ENCODE results near the gene SELL.
"Not testable (repeated sequence)": the region's sequence is repeated elsewhere in the genome, so short reads cannot be mapped to it uniquely, and the experiment has no call there.

SELL gene

DNA sequence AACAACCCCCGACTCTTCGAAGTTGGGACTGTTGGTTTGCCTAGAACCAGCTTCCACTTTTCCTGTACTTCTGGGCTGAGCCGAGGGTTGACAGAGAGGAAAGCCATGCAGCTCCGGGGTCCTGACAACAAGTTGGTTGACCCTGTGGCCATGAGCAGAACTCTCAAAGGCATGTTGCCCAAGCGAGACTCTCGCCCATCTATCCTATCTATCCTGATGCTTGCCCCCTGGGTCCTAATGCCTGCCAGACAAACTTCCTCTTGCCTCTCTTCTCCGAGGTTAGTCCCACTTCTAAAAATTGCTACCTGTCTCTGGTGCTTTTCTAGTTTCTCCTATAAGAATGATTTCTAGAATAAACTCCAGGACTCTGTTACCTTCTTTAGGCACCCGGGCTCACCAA, 48.7 kb downstream of the SELL start:
- DNase-seq = not testable (repeated sequence)

DNA sequence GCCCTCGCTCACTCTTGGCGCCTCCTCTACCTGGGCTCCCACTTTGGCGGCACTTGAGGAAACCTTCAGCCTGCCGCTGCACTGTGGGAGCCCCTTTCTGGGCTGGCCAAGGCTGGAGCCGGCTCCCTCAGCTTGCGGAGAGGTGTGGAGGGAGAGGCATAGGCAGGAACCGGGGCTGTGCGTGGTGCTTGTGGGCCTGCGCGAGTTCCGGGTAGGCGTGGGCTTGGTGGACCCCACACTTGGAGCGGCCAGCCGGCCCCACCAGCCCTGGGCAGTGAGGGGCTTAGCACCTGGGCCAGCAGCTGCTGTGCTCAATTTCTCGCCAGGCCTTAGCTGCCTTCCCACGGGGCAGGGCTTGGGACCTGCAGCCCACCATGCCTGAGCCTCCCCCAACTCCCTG, 50.4 kb downstream of the SELL start:
- DNase-seq = not testable (repeated sequence)

DNA sequence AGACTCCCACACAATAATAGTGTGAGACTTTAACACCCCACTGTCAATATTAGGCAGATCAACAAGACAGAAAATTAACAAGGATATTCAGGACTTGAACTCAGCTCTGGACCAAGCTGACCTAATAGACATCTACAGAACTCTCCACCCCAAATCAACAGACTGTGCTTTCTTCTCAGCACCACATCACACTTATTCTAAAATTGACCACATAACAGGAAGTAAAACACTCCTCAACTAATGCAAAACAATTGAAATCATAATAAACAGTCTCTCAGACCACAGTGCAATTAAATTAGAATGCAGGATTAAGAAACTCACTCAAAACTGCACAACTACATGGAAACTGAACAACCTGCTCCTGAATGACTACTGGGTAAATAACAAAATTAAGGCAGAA, 52.6 kb downstream of the SELL start:
- DNase-seq = not testable (repeated sequence)

DNA sequence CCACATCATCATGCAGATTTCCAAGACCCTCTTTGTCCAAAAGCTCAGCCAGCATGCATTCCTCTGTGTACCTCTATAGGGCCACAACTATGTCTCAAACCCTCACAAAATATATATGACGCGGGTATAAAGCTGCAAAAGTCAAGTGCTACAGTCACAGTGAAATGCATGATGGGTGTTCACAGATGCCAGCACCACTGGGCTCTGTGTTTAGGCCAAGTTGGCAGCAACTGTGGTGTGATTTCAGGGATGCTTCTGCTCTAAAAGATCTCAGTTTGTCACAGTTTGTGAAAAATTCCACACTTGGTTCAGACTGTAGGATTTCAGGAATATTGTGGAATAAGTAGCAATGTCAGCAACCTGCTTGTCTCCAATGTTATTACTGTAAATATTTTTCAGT, 57.5 kb downstream of the SELL start:
- no peak for DNase-seq

DNA sequence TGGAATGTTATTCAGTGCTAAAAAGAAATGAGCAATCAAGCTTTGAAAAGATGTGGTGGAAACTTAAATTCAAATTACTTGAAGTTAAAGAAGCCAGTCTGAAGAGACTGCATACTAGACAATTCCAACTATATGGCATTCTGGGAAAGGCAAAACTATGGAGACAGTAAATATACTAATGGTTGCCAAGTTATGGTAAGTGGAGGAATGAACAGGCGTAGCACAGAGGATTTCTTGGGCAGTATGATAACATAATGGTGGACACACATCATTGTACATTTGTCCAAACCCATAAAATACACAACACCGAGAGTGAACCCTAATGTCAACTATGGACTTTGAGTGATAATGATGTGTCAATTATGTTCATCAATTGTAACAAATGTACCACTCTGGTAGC, 60.4 kb downstream of the SELL start:
- no peak for DNase-seq

DNA sequence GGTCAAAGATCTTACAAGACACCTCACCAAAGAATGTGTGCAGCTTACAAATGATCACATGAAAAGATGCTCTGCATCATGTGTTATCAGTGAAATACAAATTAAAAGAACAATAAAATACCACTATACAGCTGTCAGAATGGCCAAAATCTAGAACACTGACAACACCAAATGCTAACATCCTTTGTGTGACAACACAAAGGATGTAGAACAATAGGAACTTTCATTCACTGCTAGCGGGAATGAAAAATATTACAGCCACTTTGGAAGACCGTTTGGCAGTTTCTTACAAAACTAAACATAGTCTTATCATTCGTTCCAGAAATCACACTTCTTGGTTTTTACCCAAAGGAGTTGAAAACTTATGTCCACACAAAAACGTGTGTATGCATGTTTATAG, 60.9 kb downstream of the SELL start:
- no peak for DNase-seq

DNA sequence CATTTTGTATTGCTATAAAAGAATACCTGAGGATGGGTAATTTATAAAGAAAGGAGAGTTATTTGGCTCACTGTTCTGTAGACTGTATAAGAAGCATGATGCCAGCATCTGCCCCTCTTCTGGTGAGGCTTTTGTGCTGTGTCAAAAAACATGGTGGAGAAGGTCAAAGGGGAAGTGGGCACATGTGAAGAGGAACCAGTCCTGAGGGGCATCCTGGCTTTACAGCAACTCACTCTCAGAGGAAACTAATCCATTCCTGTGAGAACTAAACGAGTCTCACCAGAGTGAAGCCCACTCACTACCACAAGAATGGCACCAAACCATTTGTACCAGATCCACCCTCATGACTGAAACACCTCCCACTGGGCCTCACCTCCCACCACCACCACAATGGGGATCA, 62.7 kb downstream of the SELL start:
- no peak for DNase-seq

DNA sequence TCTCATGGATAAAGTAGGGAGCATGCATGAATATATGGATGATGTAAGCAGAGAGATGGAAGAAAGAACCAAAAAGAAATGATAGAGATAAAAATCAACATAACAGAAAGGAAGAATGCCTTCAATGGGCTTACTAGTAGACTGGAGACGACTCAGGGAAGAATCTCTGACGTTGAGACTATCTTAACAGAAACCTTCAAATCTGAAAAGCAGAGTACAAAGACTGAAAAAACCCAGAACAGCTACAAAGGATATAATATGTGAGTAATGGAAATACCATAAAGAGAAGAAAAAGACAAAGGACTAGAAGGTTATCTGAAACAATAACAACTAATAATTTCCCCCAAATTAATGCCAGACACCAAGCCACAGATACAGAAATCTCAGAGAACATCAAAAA, 63.2 kb downstream of the SELL start:
- DNase-seq = no peak

DNA sequence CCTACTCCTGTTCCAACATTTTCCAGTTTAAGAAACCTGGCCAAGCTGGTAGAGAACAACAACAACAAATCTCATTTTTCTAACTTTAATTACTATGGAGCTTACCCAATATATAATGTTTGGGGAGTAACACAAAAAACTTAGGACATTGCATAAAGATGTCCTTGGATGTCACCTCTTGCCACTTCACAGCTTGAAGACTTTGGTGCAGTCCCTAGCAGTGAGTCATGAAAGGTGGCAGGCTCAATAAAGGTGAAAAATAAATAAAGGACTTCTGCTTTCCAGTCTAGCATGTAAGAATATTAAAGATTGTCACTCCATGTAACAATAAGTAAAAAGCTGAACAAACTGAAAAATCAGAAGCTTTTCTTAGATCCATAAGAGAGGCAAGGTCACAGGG, 63.9 kb downstream of the SELL start:
- no peak for DNase-seq

DNA sequence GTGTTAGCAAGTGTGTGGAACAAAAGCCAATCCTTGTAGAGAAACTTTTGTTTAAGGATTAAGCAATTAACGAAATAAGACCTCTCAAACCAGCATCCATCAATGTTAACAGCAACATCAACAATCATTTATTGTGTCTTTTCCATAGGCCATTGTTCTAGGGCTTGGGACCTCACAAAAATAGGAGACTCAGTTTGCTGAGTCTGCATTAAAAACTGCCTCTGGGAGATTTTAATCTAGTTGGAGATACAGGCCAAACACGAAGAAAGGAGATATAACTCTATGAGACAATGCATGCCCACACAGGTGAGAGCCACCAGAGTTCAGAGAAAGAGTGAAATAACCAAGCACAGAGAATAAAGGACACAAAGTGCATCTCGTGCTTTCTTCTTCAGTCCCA, 67.1 kb downstream of the SELL start:
- DNase-seq = no peak

Measured in Kasumi-1 (cell line).